Stimulated activated CD8-positive, alpha-beta memory T cell treated with anti-CD3 and anti-CD28 coated beads, Interleukin-15, amount 100 ng/mL, for 1 hour (primary cell): Measurements from ENCODE around the gene KLHDC2.
"Not testable (repeated sequence)": the region's sequence is repeated elsewhere in the genome, so short reads cannot be mapped to it uniquely, and the experiment has no call there.

Source experiments
- DNase-seq: peaks from one replicate; pipeline ENCODE4 v3.0.0-alpha.2; 2020; ENCODE audit warnings: low read depth

Gene KLHDC2

GRCh38 chr14:49781040-49781439 is 13.1 kb downstream of the KLHDC2 start:
- not testable (repeated sequence) for DNase-seq

- no peak for DNase-seq
Observed at GRCh38 chr14:49783394-49784014, 15.6 kb downstream of the KLHDC2 start.

DNA sequence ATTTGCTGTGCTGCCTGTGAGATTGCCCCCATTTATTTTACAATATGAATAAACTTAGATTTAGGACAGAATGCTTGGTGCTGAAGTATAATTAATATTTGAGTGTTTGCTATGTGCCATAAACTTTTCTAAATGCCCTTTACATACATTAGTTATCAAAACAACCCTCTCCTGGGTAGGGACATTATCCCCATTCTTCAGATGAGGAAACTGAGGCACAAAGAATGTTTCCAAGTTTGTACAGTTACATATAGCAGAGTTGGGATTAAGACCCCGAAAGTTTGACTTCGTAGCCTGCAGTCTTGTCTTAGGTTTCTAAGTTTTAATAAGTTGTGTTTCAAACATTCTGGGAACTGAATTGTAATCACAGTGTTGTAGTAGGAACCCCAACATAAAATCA is 18.4 kb downstream of the KLHDC2 start:
- no peak for DNase-seq

- DNase-seq = no peak
Observed at GRCh38 chr14:49792618-49793017, 24.7 kb downstream of the KLHDC2 start.

- no peak for DNase-seq
Observed at GRCh38 chr14:49796025-49796424, 28.1 kb downstream of the KLHDC2 start.

DNA sequence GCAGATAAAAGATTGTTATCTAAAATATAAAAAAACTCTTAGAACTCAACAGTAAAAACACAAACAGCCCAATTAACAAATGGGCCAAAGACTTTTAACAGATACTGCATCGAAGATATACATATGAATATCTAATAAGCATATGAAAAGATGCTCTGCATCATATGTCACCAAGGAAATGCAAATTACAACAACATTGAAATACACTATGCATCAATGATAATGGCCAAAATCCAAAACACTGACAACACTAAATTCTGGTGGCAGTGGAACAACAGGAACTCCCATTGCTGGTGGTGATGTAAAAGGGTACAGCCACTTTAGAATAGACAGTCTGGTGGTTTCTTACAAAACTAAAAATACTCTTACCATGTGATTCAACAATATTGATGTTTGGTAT is 40.8 kb downstream of the KLHDC2 start:
- no peak for DNase-seq

DNA sequence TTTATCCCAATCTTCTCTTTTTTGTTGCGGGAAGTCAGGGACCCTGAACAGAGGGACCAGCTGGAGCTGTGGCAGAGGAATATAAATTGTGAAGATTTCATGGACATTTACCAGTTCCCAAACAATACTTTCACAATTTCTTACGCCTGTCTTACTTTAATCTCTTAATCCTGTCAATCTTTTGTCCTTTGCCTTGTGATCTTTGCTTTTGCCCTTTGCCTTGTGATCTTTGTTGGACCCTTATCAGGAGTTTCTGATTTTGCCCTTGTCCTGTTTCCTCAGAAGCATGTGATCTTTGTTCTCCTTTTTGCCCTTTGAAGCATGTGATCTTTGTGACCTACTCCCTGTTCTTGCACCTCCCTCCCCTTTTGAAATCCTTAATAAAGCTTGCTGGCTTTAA is 48.2 kb downstream of the KLHDC2 start:
- not testable (repeated sequence) for DNase-seq

GRCh38 chr14:49816844-49817243 is 48.9 kb downstream of the KLHDC2 start:
- DNase-seq = no peak

GRCh38 chr14:49820176-49820575 is 52.2 kb downstream of the KLHDC2 start:
- no peak for DNase-seq

GRCh38 chr14:49828640-49829039 is 60.7 kb downstream of the KLHDC2 start:
- no peak for DNase-seq
